MV-4-11 (cell line): ENCODE measurements around the gene FHL5.
"Not testable (repeated sequence)": the region's sequence is repeated elsewhere in the genome, so short reads cannot be mapped to it uniquely, and the experiment has no call there.

Experiments used
- DNase-seq: peaks from one replicate; lab custom pipeline; 2025; lab: John Stamatoyannopoulos, UW

Gene FHL5, protein sequence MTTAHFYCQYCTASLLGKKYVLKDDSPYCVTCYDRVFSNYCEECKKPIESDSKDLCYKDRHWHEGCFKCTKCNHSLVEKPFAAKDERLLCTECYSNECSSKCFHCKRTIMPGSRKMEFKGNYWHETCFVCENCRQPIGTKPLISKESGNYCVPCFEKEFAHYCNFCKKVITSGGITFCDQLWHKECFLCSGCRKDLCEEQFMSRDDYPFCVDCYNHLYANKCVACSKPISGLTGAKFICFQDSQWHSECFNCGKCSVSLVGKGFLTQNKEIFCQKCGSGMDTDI

DNA sequence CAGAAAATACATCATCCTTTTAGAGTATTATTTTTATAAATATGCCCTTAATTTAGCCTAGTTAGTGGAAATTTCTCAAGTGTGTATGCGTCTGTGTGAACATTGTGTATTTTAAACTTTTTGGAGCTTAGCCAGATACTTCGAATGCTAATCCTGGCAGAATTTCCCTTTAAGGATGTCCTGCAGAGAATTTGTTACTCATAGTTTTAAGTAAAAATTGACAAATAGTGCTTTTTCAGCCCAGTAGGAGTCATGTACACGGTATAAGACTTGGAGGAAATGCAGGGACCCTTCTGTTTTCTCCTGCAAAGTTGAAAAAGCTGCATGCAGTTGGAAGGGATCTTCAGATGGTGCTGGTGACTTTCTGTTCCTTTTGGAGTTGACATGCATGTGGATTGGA, at the start of gene FHL5:
Gene FHL5 (plus strand): TSS at position 243 of the 400 bp plus-strand sequence. CDS start 40,486 bp downstream, outside the sequence.
- DNase-seq, result no peak

DNA sequence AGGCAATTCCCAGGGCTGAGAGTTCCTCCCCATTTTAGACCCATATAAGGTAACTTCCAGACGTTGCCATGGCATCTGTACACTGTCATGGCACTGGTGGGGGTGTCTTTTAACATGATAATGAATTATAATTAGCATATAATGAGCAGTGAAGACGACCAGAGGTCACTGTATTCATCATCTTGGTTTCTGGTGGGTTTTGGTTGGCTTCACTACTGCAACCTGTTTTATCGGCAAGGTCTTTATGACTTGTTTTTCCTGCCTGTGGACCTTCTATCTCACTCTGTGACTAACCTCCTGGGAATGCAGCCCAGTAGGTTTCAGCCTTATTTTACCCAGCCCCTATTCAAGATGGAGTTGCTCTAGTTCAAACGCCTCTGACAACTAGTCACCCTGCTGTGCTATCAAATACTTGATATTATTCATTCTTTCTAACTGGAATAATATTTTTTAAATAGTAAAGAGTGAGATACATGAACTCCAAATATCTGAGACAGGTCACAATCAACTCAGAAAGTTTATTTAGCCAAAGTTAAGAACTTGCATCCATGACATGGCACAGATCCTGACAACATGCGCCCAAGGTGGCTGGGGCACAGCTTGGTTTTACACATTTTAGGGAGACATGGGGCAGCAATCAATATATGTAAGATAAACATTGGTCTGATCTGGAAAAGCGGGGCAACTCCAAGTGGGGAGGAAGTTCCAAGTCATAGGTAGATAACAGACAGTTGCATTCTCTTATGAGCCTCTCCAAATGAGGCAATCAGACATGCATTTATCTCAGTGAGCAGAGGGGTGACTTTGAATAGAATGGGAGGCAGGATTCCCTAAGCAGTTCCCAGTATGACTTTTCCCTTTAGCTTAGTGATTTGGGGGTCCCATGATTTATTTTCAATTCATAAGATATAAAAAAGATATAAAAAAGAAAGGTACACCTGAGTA, 42.5 kb upstream of the FHL5 start:
- no peak for DNase-seq

DNA sequence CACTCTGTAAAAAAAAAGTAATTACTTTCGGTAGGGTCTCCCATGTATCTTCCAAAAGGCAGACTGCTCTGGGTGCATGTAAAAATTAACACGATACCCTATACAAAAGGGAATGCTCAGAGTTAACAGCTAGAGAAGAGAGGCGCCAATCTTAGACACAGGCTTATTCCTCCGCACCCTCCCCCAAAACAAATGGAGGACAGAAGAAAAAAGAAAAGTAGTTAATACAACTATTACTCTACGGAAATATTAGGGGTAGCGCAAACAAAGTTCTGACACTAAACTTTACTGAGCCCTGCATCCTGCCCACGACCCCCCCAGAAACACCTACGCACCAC, 41.7 kb upstream of the FHL5 start:
- DNase-seq, result no peak

DNA sequence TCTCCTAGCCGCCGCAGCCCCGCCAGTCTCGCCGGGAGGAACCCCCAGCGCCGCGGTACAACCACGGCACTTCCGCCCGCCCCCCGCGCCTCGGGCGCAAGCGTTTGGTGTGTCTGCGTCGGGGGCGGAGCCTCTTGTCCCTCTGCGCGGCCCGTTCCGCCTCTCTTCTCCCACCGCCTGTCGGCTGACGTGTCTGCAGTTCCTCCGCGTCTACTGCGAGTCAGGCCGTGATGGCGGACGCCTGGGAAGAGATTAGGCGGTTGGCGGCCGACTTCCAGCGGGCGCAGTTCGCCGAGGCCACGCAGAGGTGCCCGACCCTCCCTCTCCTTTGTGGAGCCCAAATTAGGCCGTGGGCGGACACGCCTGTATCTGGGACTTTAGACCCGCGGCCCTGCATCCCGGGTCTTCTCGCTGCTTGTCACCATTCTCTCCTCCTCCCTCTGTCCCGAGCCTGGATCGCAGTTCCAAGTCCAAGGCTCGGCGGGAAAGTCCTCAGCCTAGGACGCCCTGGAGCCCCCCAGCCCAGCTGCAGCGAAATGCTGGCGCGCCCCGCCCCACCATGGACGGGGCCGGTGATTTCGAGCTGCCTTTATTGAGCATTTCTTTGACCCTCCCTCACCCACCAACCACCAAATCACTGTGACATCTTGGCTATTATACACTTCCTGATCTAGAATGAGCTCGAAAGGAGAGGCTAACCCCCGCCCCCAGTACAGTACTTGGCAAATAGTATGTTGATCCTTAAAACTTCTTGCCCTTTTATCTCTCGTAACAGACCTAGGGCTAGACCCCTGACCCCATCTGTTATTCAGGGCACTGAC, 41.1 kb upstream of the FHL5 start, which contains the start of gene UFL1:
Gene UFL1 (plus strand): TSS at position 163 of the 821 bp plus-strand sequence. CDS start 68 bp downstream, at position 231.
- DNase-seq, result peak; percentile 92

- no peak for DNase-seq
Measured at GRCh38 chr6:96522465-96523009, 40.4 kb upstream of the FHL5 start.

- no peak for DNase-seq
Measured at GRCh38 chr6:96528193-96528592, 34.7 kb upstream of the FHL5 start.

GRCh38 chr6:96532399-96532798, 30.5 kb upstream of the FHL5 start:
- peak; percentile 91 for DNase-seq

DNA sequence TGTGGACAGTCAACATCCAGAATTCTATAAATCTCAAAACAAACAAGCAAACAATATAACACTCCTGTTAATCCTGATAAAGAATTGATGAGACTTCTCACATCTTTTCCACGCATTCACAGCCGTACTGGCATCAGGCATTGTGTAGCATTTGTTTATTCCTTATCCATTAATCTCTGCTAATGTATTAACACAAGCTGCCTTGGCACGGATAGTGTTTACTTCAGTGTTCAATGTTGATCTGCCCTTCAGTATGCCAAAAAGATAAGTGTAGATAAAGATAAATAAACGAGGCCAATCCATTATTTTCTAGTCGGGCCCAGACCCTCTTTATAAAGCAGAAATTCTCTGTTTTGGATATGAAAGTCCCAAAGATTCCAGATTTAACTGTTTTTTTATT, 25.2 kb upstream of the FHL5 start:
- no peak for DNase-seq

GRCh38 chr6:96542702-96543101, 20.2 kb upstream of the FHL5 start:
- DNase-seq, result no peak

DNA sequence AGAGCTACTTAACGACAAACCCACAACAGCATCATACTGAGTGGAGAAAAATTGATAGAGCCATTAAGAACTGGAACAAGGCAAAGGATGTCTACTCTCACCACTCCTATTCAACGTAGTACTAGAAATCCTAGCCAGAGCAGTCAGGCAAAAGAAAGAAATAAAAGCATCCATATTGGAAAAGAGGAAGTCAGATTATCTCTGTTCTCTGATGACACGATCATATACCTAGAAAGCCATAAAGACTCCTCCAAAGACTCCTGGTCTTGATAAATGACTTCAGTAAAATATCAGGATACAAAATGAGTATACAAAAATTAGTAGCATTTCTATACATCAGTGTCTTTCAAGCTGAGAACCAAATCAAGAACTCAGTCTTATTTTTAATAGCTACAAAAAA, 17.0 kb upstream of the FHL5 start:
- DNase-seq, result peak; percentile 11

- no peak for DNase-seq
Measured at GRCh38 chr6:96547654-96548053, 15.3 kb upstream of the FHL5 start.

DNA sequence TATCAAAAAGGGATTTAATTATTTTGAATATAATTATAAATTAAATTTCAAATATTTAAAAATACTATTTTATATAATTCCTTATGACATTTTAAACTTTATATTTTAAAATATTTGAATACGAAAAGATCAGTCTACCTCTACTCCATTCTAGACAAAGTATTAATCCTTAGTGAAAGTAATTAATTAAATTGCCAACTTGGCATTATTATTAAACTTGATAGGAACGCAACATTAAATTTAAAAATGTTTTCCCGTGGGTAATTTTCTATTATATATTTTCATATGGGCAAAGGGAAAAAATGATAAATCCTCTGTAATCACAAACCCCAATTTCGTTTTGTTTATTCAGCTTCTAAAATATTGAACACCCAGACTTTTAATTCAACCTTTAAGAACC, 8.4 kb upstream of the FHL5 start:
- no peak for DNase-seq

- DNase-seq, result not testable (repeated sequence)
Measured at GRCh38 chr6:96559740-96560139, 3.2 kb upstream of the FHL5 start.

DNA sequence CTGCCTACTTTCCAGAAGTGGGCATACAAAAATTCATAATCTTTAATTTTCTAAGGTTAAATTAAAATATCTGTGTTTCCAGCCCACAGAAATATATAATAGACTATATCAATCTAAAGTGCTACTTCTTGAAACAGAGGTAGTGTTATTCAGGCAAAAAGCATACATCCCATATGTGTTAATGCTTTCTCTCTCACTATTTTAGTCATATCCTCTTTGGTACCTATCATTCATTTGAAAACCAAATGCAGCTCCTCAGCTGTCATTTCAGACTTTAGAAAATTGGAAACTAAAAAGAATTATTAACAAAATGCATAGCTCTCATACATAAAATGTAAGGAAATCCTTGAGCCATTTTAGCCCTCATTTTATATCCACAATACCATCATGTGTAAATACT, 925 bp downstream of the FHL5 start:
- DNase-seq, result no peak

- no peak for DNase-seq
Measured at GRCh38 chr6:96570053-96570452, 7.1 kb downstream of the FHL5 start.

DNA sequence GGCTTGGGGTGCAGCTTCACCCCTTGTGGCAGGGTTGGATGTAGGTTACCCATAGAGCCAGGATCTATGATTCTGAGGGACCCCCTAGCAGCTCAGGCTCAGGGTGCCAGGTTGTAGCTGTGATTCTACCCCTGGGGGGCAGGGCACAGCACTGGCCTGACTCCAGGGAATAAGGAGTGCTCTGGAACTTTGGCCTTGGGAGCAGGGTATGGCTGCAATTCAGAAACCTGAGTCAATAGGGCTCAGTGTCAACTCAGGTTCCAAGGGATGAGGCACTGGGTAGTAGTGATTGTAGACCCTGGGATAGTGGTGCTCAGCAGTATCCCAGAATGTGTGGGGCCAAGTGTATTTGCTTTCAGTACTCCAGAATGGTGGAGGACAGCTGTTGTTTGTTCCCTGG, 8.6 kb downstream of the FHL5 start:
- DNase-seq, result no peak

DNA sequence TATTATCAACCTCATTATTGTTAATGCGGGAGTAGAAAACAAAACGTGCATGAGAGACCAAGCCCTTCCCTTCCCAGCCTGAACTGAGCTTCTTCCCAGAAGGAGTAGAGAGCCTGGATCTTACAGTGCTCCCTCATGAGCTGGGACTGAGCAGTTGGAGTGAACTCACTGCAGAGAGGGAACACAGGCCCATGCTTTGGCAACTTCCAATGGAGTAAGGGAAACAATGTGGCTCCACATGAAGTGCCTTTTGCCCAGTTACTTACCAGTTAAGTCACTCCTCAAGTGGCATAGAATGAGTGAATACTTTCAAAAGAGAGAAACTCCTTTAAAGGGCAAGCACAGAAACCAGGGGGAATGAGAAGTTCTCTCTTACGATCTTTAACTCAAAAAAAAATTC, 12.4 kb downstream of the FHL5 start:
- DNase-seq, result no peak

- DNase-seq, result no peak
Measured at GRCh38 chr6:96576221-96576620, 13.3 kb downstream of the FHL5 start.

- DNase-seq, result no peak
Measured at GRCh38 chr6:96582021-96582420, 19.1 kb downstream of the FHL5 start.

DNA sequence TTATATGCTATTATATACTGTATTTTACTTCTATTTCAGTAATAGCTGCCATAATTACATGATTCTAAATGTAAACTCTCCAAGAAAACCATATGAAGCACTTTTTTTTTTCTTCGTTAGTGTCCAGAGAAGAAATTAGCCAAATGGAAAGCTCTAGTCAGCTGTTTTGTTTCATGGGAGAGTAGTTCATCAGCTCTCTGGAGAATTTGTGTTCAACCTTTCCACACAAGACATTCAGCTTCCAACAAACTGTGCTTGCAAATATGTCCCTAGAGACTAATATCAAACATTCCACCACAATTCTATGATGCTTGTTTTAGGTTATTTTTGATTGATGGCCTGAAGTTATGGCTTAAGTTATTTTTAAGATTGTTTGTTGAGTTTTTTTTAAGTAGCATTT, 19.5 kb downstream of the FHL5 start:
- no peak for DNase-seq

- DNase-seq, result no peak
Measured at GRCh38 chr6:96604420-96604819, 41.5 kb downstream of the FHL5 start.

- no peak for DNase-seq
Measured at GRCh38 chr6:96608074-96608473, 45.1 kb downstream of the FHL5 start.
